ENCODE data around the gene PPIL6.

PPIL6 gene

GRCh38 chr6:109440331-109441068, at the start of gene PPIL6, which contains the start of gene SMPD2:
PPIL6 (minus strand) TSS chr6:109440628; CDS start chr6:109440590, 38 bp downstream.
SMPD2 (plus strand) TSS chr6:109440724; CDS start chr6:109441122, 398 bp downstream.
- no peaks in the 10 kb centered on the region for H3K79me2 ChIP-seq (ENCODE audit: control insufficient read depth, insufficient read depth, low read length, unreplicated experiment)
- H3K4me3 ChIP-seq (ENCODE audit: low read depth, low read length) = peak within 1 kb of the TSS; percentile 87
- H3K4me1 ChIP-seq (ENCODE audit: control insufficient read depth, insufficient read depth, low read length, unreplicated experiment) = peaks cover 7% of the 10 kb centered on the region
- H3K27me3 ChIP-seq (ENCODE audit: insufficient read depth, low read length) = no peaks in the 10 kb centered on the region
- H3K27ac ChIP-seq (ENCODE audit: low read depth, low read length) = peak within 1 kb of the TSS; percentile 65
- no peaks in the 10 kb centered on the region for H3K36me3 ChIP-seq (ENCODE audit: insufficient read depth, low read length)
- H2AFZ ChIP-seq (ENCODE audit: low read length, unreplicated experiment) = peak within 1 kb of the TSS; percentile 86

- H3K36me3 ChIP-seq (ENCODE audit: insufficient read depth, low read length) = no peaks in the 10 kb centered on the region
- no peak overlapping the region for H3K4me3 ChIP-seq (ENCODE audit: low read depth, low read length)
- H3K27me3 ChIP-seq (ENCODE audit: insufficient read depth, low read length) = no peaks in the 10 kb centered on the region
- no peaks in the 10 kb centered on the region for H3K4me1 ChIP-seq (ENCODE audit: control insufficient read depth, insufficient read depth, low read length, unreplicated experiment)
- H3K79me2 ChIP-seq (ENCODE audit: control insufficient read depth, insufficient read depth, low read length, unreplicated experiment) = no peaks in the 10 kb centered on the region
- no peak overlapping the region for H2AFZ ChIP-seq (ENCODE audit: low read length, unreplicated experiment)
- no peak overlapping the region for H3K27ac ChIP-seq (ENCODE audit: low read depth, low read length)
Measured at GRCh38 chr6:109488001-109488400, 47.6 kb upstream of the PPIL6 start.

- Histone ChIP-seq H3K36me3 (ENCODE audit: insufficient read depth, low read length) (peaks cover 8% of the 10 kb centered on the region; the same call in 1 of the 2 replicates), H3K79me2 (ENCODE audit: control insufficient read depth, insufficient read depth, low read length, unreplicated experiment) (peaks cover 13% of the 10 kb centered on the region), H3K27me3 (ENCODE audit: insufficient read depth, low read length) (no peaks in the 10 kb centered on the region), H3K4me3 (ENCODE audit: low read depth, low read length) (no peak overlapping the region), H2AFZ (ENCODE audit: low read length, unreplicated experiment) (no peak overlapping the region), H3K27ac (ENCODE audit: low read depth, low read length) (no peak overlapping the region), H3K4me1 (ENCODE audit: control insufficient read depth, insufficient read depth, low read length, unreplicated experiment) (peaks cover 12% of the 10 kb centered on the region)
Measured at GRCh38 chr6:109486068-109486467, 45.6 kb upstream of the PPIL6 start.

DNA sequence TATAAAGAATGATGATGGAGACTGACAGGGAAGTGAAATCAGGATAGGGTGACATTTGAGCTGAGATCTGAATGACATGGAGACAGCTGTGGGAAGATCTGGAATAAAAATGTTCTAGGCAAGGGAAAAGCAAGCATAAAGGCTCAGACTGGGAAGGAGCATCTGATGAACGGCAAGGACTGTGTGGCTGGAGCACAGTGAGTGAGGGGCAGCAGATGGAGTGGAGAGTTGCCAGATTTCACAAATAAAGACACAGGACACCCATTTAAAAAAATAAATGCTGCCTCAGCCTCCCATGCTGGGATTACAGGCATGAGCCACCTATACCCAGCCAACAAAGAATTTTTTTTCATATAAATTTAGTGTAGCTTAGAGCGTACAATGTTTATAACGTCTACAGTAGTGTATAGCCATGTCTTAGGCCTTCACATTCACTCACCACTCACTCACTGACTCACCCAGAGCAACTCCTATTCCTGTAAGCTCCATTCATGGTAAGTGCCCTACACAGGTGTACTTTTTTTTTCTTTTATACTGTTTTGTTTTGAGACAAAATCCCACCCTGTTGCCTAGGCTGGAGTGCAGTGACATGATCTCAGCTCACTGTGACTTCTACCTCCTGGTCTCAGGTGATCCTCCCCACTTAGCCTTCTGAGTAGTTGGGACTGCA, 45.0 kb upstream of the PPIL6 start:
- peaks cover 19% of the 10 kb centered on the region for H3K79me2 ChIP-seq (ENCODE audit: control insufficient read depth, insufficient read depth, low read length, unreplicated experiment)
- peaks cover 14% of the 10 kb centered on the region for H3K36me3 ChIP-seq (ENCODE audit: insufficient read depth, low read length)
- no peak overlapping the region for H2AFZ ChIP-seq (ENCODE audit: low read length, unreplicated experiment)
- no peak overlapping the region for H3K27ac ChIP-seq (ENCODE audit: low read depth, low read length)
- peaks cover 18% of the 10 kb centered on the region for H3K4me1 ChIP-seq (ENCODE audit: control insufficient read depth, insufficient read depth, low read length, unreplicated experiment)
- H3K4me3 ChIP-seq (ENCODE audit: low read depth, low read length) = no peak overlapping the region
- no peaks in the 10 kb centered on the region for H3K27me3 ChIP-seq (ENCODE audit: insufficient read depth, low read length)

GRCh38 chr6:109484122-109484521, 43.7 kb upstream of the PPIL6 start:
- peaks cover 15% of the 10 kb centered on the region for H3K36me3 ChIP-seq (ENCODE audit: insufficient read depth, low read length)
- no peak overlapping the region for H3K27ac ChIP-seq (ENCODE audit: low read depth, low read length)
- H3K4me3 ChIP-seq (ENCODE audit: low read depth, low read length) = peak overlapping the region; percentile 75
- H2AFZ ChIP-seq (ENCODE audit: low read length, unreplicated experiment) = peak overlapping the region; percentile 65
- no peaks in the 10 kb centered on the region for H3K27me3 ChIP-seq (ENCODE audit: insufficient read depth, low read length)
- H3K79me2 ChIP-seq (ENCODE audit: control insufficient read depth, insufficient read depth, low read length, unreplicated experiment) = peaks cover 29% of the 10 kb centered on the region
- peaks cover 24% of the 10 kb centered on the region for H3K4me1 ChIP-seq (ENCODE audit: control insufficient read depth, insufficient read depth, low read length, unreplicated experiment)

DNA sequence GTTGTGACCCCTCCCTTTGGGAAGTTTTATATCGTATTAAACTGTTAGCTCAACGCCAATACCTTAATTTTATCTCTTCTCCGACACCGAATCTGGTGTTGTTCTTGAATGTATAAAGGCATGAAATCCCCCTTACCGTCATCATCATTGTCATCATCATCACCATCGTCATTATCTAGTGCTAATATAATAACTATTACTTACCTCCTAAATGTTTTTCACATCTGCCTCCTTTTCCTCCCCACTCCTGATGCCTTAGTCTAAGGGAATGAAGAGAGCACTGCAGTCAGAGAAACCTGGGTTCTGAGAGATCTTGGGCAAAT, 43.3 kb upstream of the PPIL6 start:
- Histone ChIP-seq H3K4me3 (ENCODE audit: low read depth, low read length) (peak overlapping the region; percentile 75), H3K27ac (ENCODE audit: low read depth, low read length) (no peak overlapping the region), H3K79me2 (ENCODE audit: control insufficient read depth, insufficient read depth, low read length, unreplicated experiment) (peaks cover 33% of the 10 kb centered on the region)

GRCh38 chr6:109482905-109483734, 42.7 kb upstream of the PPIL6 start, which contains the start of gene ZBTB24:
ZBTB24 (minus strand) TSS chr6:109483219; CDS start chr6:109482026, 1,193 bp downstream.
- Histone ChIP-seq H3K4me1 (ENCODE audit: control insufficient read depth, insufficient read depth, low read length, unreplicated experiment) (peaks cover 34% of the 10 kb centered on the region), H3K36me3 (ENCODE audit: insufficient read depth, low read length) (peaks cover 15% of the 10 kb centered on the region), H3K27ac (ENCODE audit: low read depth, low read length) (no peak within 1 kb of the TSS), H3K27me3 (ENCODE audit: insufficient read depth, low read length) (no peaks in the 10 kb centered on the region), H3K4me3 (ENCODE audit: low read depth, low read length) (peak within 1 kb of the TSS; percentile 100), H2AFZ (ENCODE audit: low read length, unreplicated experiment) (peak within 1 kb of the TSS; percentile 97), H3K79me2 (ENCODE audit: control insufficient read depth, insufficient read depth, low read length, unreplicated experiment) (peaks cover 39% of the 10 kb centered on the region)

More for the DNA sequence above, 43.3 kb upstream of the PPIL6 start:
- peaks cover 15% of the 10 kb centered on the region for H3K36me3 ChIP-seq (ENCODE audit: insufficient read depth, low read length)
- H3K27me3 ChIP-seq (ENCODE audit: insufficient read depth, low read length) = no peaks in the 10 kb centered on the region
- H2AFZ ChIP-seq (ENCODE audit: low read length, unreplicated experiment) = peak overlapping the region; percentile 65
- H3K4me1 ChIP-seq (ENCODE audit: control insufficient read depth, insufficient read depth, low read length, unreplicated experiment) = peaks cover 28% of the 10 kb centered on the region

- Histone ChIP-seq H3K27me3 (ENCODE audit: insufficient read depth, low read length) (no peaks in the 10 kb centered on the region), H3K4me1 (ENCODE audit: control insufficient read depth, insufficient read depth, low read length, unreplicated experiment) (peaks cover 34% of the 10 kb centered on the region), H3K27ac (ENCODE audit: low read depth, low read length) (no peak overlapping the region), H3K79me2 (ENCODE audit: control insufficient read depth, insufficient read depth, low read length, unreplicated experiment) (peaks cover 46% of the 10 kb centered on the region), H2AFZ (ENCODE audit: low read length, unreplicated experiment) (no peak overlapping the region), H3K4me3 (ENCODE audit: low read depth, low read length) (peak overlapping the region; percentile 100; the same call in 1 of the 2 replicates), H3K36me3 (ENCODE audit: insufficient read depth, low read length) (peaks cover 20% of the 10 kb centered on the region)
Measured at GRCh38 chr6:109480993-109481480, 40.6 kb upstream of the PPIL6 start.

DNA sequence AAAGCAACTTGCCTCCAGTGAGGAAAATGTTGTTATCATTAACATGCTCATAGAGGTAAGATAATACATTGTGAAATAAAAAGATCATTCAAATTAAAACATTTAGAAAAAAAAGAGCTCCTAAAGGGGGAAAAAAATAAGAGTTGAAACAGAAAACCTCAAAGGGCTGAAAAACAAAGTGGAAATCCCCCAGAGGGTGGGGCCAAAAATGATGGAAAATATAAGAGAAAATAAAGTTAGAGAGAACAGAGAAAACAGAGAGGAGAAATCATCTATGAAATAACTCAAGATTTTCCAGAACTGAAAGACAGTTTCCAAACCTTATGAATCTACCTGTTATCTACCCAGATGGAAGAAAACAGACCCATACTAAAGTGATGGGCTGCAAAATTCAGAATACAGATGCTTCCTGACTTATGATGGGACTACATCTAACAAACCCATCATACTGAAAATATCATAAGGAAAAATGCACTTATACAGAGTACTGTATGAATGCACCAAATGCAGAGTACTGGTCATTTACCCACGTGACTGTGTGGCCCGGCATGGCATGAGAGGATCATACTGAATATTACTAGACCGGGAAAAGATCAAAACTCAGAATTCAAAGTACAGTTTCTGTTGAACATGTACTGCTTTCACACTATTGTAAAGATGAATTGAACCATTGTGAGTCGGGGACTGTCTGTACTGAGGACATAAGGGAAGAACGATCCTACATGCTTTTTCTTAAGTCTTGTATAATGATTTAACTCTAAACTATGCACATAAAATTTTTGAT, 38.6 kb upstream of the PPIL6 start:
- H3K27ac ChIP-seq (ENCODE audit: low read depth, low read length) = no peak overlapping the region
- H2AFZ ChIP-seq (ENCODE audit: low read length, unreplicated experiment) = no peak overlapping the region
- H3K36me3 ChIP-seq (ENCODE audit: insufficient read depth, low read length) = peaks cover 20% of the 10 kb centered on the region
- H3K79me2 ChIP-seq (ENCODE audit: control insufficient read depth, insufficient read depth, low read length, unreplicated experiment) = peaks cover 46% of the 10 kb centered on the region
- H3K4me1 ChIP-seq (ENCODE audit: control insufficient read depth, insufficient read depth, low read length, unreplicated experiment) = peaks cover 34% of the 10 kb centered on the region
- H3K4me3 ChIP-seq (ENCODE audit: low read depth, low read length) = peak overlapping the region; percentile 25
- H3K27me3 ChIP-seq (ENCODE audit: insufficient read depth, low read length) = no peaks in the 10 kb centered on the region
